Kidney tubule cell (primary cell): ENCODE data around the gene SKAP2.

ENCODE experiments used
- DNase-seq: peaks from one replicate; pipeline ENCODE4 v3.0.0-alpha.2; 2018; ENCODE audit warnings: low spot score

The SKAP2 gene

GRCh38 chr7:26777385-26777784 is 87.0 kb downstream of the SKAP2 start:
- no peak for DNase-seq

- no peak for DNase-seq
These were observed 103.9 kb downstream of the SKAP2 start for GRCh38 chr7:26760501-26760900.

- DNase-seq, result no peak
These were observed 105.3 kb downstream of the SKAP2 start for GRCh38 chr7:26759108-26759507.

- peak; percentile 3 for DNase-seq
These were observed 121.2 kb downstream of the SKAP2 start for GRCh38 chr7:26743205-26743604.

- no peak for DNase-seq
These were observed 128.3 kb downstream of the SKAP2 start for GRCh38 chr7:26735976-26736600.

- no peak for DNase-seq
These were observed 135.1 kb downstream of the SKAP2 start for GRCh38 chr7:26729150-26729775.

GRCh38 chr7:26726051-26726450 is 138.3 kb downstream of the SKAP2 start:
- DNase-seq, result no peak

- DNase-seq, result no peak
These were observed 139.6 kb downstream of the SKAP2 start for GRCh38 chr7:26724795-26725194.

- DNase-seq, result peak; percentile 39
These were observed 141.3 kb downstream of the SKAP2 start for GRCh38 chr7:26723129-26723528.

- DNase-seq, result no peak
These were observed 142.9 kb downstream of the SKAP2 start for GRCh38 chr7:26721450-26721849.

GRCh38 chr7:26718063-26718462 is 146.3 kb downstream of the SKAP2 start:
- no peak for DNase-seq

GRCh38 chr7:26714438-26714837 is 150.0 kb downstream of the SKAP2 start:
- DNase-seq, result no peak

- no peak for DNase-seq
These were observed 150.4 kb downstream of the SKAP2 start for GRCh38 chr7:26714006-26714405.

- DNase-seq, result peak; percentile 39
These were observed 155.0 kb downstream of the SKAP2 start for GRCh38 chr7:26709210-26709990.

GRCh38 chr7:26705567-26705966 is 158.8 kb downstream of the SKAP2 start:
- peak; percentile 85 for DNase-seq

GRCh38 chr7:26704786-26705185 is 159.6 kb downstream of the SKAP2 start:
- DNase-seq, result no peak

GRCh38 chr7:26704036-26704435 is 160.4 kb downstream of the SKAP2 start:
- no peak for DNase-seq

- DNase-seq, result no peak
These were observed 163.5 kb downstream of the SKAP2 start for GRCh38 chr7:26700893-26701292.

- no peak for DNase-seq
These were observed 164.0 kb downstream of the SKAP2 start for GRCh38 chr7:26700386-26700785.

GRCh38 chr7:26699766-26700165 is 164.6 kb downstream of the SKAP2 start:
- DNase-seq, result no peak

- no peak for DNase-seq
These were observed 165.6 kb downstream of the SKAP2 start for GRCh38 chr7:26698806-26699205.

GRCh38 chr7:26698194-26698593 is 166.2 kb downstream of the SKAP2 start:
- no peak for DNase-seq

- no peak for DNase-seq
These were observed 167.4 kb downstream of the SKAP2 start for GRCh38 chr7:26696978-26697377.
